ENCODE results near the gene HIF1AN. TPM values are rescaled to one million over a fixed set of nuclear protein-coding genes. Genes with fewer than 3 reads are reported as not detected.
"Not testable (repeated sequence)": the region's sequence is repeated elsewhere in the genome, so short reads cannot be mapped to it uniquely, and the experiment has no call there.

Gene HIF1AN
- total RNA-seq, 4 donors from 2014 or later = 12.8 to 47.2 (median 21.7) TPM

DNA sequence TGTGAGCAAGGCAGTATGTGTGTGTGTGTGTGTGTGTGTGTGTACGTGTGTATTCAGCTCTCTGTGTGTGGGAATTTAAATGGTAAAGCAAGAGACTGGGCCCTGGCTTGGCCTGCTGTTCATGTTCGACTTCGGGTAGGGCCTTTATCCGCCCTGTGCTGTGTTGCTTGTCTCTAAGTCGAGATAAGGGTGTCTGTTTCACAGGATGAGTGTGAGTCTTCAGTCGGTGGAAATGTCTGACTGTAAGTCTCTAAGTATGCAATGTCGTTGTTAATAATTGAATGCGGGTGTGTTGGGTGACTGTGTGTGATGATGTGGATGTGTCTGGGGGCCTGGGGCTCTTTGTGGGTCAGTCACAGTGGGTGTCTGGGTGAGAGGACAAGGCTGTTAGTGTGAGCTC, 34.8 kb downstream of the HIF1AN start:
- in situ Hi-C loops (cut with MboI; ENCODE audit: low pct_ligation_motif_present in 1 of 4, low pct_unique_long_range_greater_than_20kb in 1 of 4, low sequenced_read_pairs in 3 of 4) (loop anchor here in 1 of 4 donors (25.0 kb wide), 1 partner anchor 292 kb away; no protein-coding TSS in a partner anchor), intact Hi-C loops (cut with DNase I; ENCODE audit: low total_unique reads) (no loop called here)
- Histone ChIP-seq H3K27ac (no peak overlapping the region), H3K4me3 (no peak overlapping the region), H3K4me1 (no peaks in the 10 kb centered on the region), H3K9me3 (no peaks in the 10 kb centered on the region), H3K36me3 (no peaks in the 10 kb centered on the region), H3K27me3 (peaks cover 79% of the 10 kb centered on the region)
- 65% methylated on average over 8 of the region's 8 CpGs; no CpG with 5 or more reads in 1 of the 2 donors for WGBS, 2 donors (ENCODE audit: low coverage in 1 of 2)
- TF ChIP-seq POLR2A (IDR thresholded peaks at IDR 0.05) (no peak), POLR2AphosphoS5 (IDR thresholded peaks at IDR 0.05) (no peak), EP300 (IDR thresholded peaks at IDR 0.05; ENCODE audit: low read depth) (no peak)
- TF ChIP-seq, protein P1, sequence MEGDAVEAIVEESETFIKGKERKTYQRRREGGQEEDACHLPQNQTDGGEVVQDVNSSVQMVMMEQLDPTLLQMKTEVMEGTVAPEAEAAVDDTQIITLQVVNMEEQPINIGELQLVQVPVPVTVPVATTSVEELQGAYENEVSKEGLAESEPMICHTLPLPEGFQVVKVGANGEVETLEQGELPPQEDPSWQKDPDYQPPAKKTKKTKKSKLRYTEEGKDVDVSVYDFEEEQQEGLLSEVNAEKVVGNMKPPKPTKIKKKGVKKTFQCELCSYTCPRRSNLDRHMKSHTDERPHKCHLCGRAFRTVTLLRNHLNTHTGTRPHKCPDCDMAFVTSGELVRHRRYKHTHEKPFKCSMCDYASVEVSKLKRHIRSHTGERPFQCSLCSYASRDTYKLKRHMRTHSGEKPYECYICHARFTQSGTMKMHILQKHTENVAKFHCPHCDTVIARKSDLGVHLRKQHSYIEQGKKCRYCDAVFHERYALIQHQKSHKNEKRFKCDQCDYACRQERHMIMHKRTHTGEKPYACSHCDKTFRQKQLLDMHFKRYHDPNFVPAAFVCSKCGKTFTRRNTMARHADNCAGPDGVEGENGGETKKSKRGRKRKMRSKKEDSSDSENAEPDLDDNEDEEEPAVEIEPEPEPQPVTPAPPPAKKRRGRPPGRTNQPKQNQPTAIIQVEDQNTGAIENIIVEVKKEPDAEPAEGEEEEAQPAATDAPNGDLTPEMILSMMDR (IDR thresholded peaks at IDR 0.05) = no peak
- no peak for DNase-seq

GRCh38 chr10:100571084-100571856, 35.5 kb downstream of the HIF1AN start:
- Histone ChIP-seq H3K36me3 (no peaks in the 10 kb centered on the region), H3K27ac (no peak overlapping the region), H3K4me1 (no peaks in the 10 kb centered on the region), H3K4me3 (no peak overlapping the region), H3K9me3 (no peaks in the 10 kb centered on the region), H3K27me3 (peaks cover 73% of the 10 kb centered on the region)
- 84 to 86% methylated on average over 19 to 24 of the region's 24 CpGs for WGBS, 2 donors (ENCODE audit: low coverage in 1 of 2)
- intact Hi-C loops (cut with DNase I; ENCODE audit: low total_unique reads) = no loop called here
- in situ Hi-C loops (cut with MboI; ENCODE audit: low pct_ligation_motif_present in 1 of 4, low pct_unique_long_range_greater_than_20kb in 1 of 4, low sequenced_read_pairs in 3 of 4) = loop anchor here in 1 of 4 donors (25.0 kb wide), 1 partner anchor 291 kb away; no protein-coding TSS in a partner anchor
- TF ChIP-seq, protein P1 (IDR thresholded peaks at IDR 0.05) = no peak
- TF ChIP-seq POLR2A (IDR thresholded peaks at IDR 0.05) = no peak
- no peak for TF ChIP-seq POLR2AphosphoS5 (IDR thresholded peaks at IDR 0.05)
- no peak for TF ChIP-seq EP300 (IDR thresholded peaks at IDR 0.05; ENCODE audit: low read depth)
- no peak for DNase-seq

DNA sequence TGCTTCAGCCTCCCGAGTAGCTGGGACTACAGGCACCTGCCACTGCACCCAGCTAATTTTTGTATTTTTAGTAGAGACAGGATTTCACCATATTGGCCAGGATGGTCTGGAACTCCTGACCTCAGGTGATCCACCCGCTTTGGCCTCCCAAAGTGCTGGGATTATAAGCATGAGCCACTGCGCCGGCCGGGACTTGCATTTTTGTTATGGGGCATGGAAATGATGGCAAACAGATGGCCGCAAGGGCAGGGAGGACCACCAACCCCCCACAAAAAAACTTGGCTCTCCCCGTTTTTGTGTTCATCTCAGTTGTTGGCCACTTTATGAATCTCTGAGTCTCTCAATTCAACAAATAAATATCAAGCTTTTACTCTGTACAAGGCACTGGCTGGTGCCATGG, 39.4 kb downstream of the HIF1AN start:
- H3K27me3 ChIP-seq = peaks cover 50% of the 10 kb centered on the region
- intact Hi-C loops (cut with DNase I; ENCODE audit: low total_unique reads) = not testable (repeated sequence)

GRCh38 chr10:100575585-100576281, 40.0 kb downstream of the HIF1AN start:
- Histone ChIP-seq H3K27ac (no peak overlapping the region), H3K36me3 (no peaks in the 10 kb centered on the region), H3K4me3 (no peak overlapping the region), H3K4me1 (no peaks in the 10 kb centered on the region), H3K9me3 (no peaks in the 10 kb centered on the region), H3K27me3 (peaks cover 44% of the 10 kb centered on the region)
- no peak for DNase-seq
- 80 to 89% methylated on average over 5 to 8 of the region's 8 CpGs for WGBS, 2 donors (ENCODE audit: low coverage in 1 of 2)
- intact Hi-C loops (cut with DNase I; ENCODE audit: low total_unique reads) (no loop called here), in situ Hi-C loops (cut with MboI; ENCODE audit: low pct_ligation_motif_present in 1 of 4, low pct_unique_long_range_greater_than_20kb in 1 of 4, low sequenced_read_pairs in 3 of 4) (no loop called here)
- TF ChIP-seq POLR2AphosphoS5 (IDR thresholded peaks at IDR 0.05) (no peak), EP300 (IDR thresholded peaks at IDR 0.05; ENCODE audit: low read depth) (no peak), POLR2A (IDR thresholded peaks at IDR 0.05) (no peak)
- TF ChIP-seq, protein P1 (IDR thresholded peaks at IDR 0.05) = no peak

More for the DNA sequence above, 39.4 kb downstream of the HIF1AN start:
- DNase-seq; H3K9me3 ChIP-seq; H3K36me3 ChIP-seq; H3K4me1 ChIP-seq; in situ Hi-C loops (cut with MboI; ENCODE audit: low pct_ligation_motif_present in 1 of 4, low pct_unique_long_range_greater_than_20kb in 1 of 4, low sequenced_read_pairs in 3 of 4); H3K4me3 ChIP-seq; H3K27ac ChIP-seq: not testable (repeated sequence)
- WGBS, 2 donors (ENCODE audit: low coverage in 1 of 2) = 80 to 100% methylated on average over 1 to 7 of the region's 7 CpGs

All from transverse colon (tissue), 4 donors.